H9 (cell line): ENCODE measurements around the gene HSD17B12. TPM values are rescaled to one million over a fixed set of nuclear protein-coding genes. Genes with fewer than 3 reads are reported as not detected.

Source experiments
- DNase-seq: peaks from one replicate; pipeline ENCODE4 v3.0.0-alpha.2; 2017
- H2AFZ ChIP-seq: one replicate; pipeline ENCODE4 v1.6.1; 2013; ENCODE audit warnings: mild to moderate bottlenecking, low read length, control low read depth, moderate library complexity
- H2AK5ac ChIP-seq: 2 replicates; pipeline ENCODE4 v1.6.1; 2013; ENCODE audit warnings: low read length, control low read depth, mixed read lengths; ENCODE audit not compliant: insufficient read length
- H2BK120ac ChIP-seq: one replicate; pipeline ENCODE4 v1.6.1; 2013; ENCODE audit warnings: low read depth, mild to moderate bottlenecking, low read length, control low read depth, inconsistent platforms; ENCODE audit not compliant: poor library complexity, severe bottlenecking
- H2BK12ac ChIP-seq: 2 replicates; pipeline ENCODE4 v1.6.1; 2013; ENCODE audit warnings: low read length, control low read depth, mixed read lengths, low read depth; ENCODE audit not compliant: insufficient read length
- H2BK15ac ChIP-seq: 2 replicates; pipeline ENCODE4 v1.6.1; 2013; ENCODE audit warnings: low read depth, low read length, control low read depth
- H2BK20ac ChIP-seq: one replicate; pipeline ENCODE4 v1.6.1; 2013; ENCODE audit warnings: low read depth, mild to moderate bottlenecking, low read length, control low read depth, inconsistent platforms; ENCODE audit not compliant: poor library complexity, severe bottlenecking
- H2BK5ac ChIP-seq: 2 replicates; pipeline ENCODE4 v1.6.1; 2013; ENCODE audit warnings: low read length, control low read depth, mixed read lengths; ENCODE audit not compliant: insufficient read length
- H3K14ac ChIP-seq: 2 replicates; pipeline ENCODE4 v1.6.1; 2013; ENCODE audit warnings: low read length, control low read depth; ENCODE audit not compliant: insufficient read depth
- H3K18ac ChIP-seq: 2 replicates; pipeline ENCODE4 v1.6.1; 2013; ENCODE audit warnings: low read depth, mild to moderate bottlenecking, mixed read lengths, low read length, control low read depth; ENCODE audit not compliant: insufficient read length
- H3K23ac ChIP-seq: 2 replicates; pipeline ENCODE4 v1.6.1; 2013; ENCODE audit warnings: low read length, control low read depth, mixed read lengths, low read depth; ENCODE audit not compliant: insufficient read length
- H3K23me2 ChIP-seq: 2 replicates; pipeline ENCODE4 v1.6.1; 2013; ENCODE audit warnings: low read depth, mild to moderate bottlenecking, mixed read lengths, low read length, control low read depth; ENCODE audit not compliant: insufficient read length, poor library complexity, severe bottlenecking
- H3K27ac ChIP-seq: 2 replicates; pipeline ENCODE4 v1.5.1; 2013; ENCODE audit warnings: low read length, control low read depth, mixed read lengths, low read depth; ENCODE audit not compliant: insufficient read length
- H3K27me3 ChIP-seq: 2 replicates; pipeline ENCODE4 v1.6.1; 2013; ENCODE audit warnings: low read length, control low read depth, inconsistent platforms; ENCODE audit not compliant: insufficient read depth
- H3K4ac ChIP-seq: 2 replicates; pipeline ENCODE4 v1.6.1; 2013; ENCODE audit warnings: low read depth, mild to moderate bottlenecking, control low read depth, inconsistent platforms, low read length, moderate library complexity
- H3K4me1 ChIP-seq: 2 replicates; pipeline ENCODE4 v1.6.1; 2013; ENCODE audit warnings: low read length, control low read depth, inconsistent platforms; ENCODE audit not compliant: insufficient read depth
- H3K4me2 ChIP-seq: 2 replicates; pipeline ENCODE4 v1.6.1; 2013; ENCODE audit warnings: low read length, control low read depth, mixed read lengths; ENCODE audit not compliant: insufficient read length, insufficient read depth
- H3K56ac ChIP-seq: 2 replicates; pipeline ENCODE4 v1.6.1; 2013; ENCODE audit warnings: low read depth, mild to moderate bottlenecking, mixed read lengths, low read length, control low read depth; ENCODE audit not compliant: insufficient read length
- H3K79me1 ChIP-seq: 2 replicates; pipeline ENCODE4 v1.6.1; 2013; ENCODE audit warnings: low read depth, mild to moderate bottlenecking, moderate library complexity, low read length, control low read depth, inconsistent platforms; ENCODE audit not compliant: insufficient read depth, poor library complexity, severe bottlenecking
- H3K79me2 ChIP-seq: 2 replicates; pipeline ENCODE4 v1.6.1; 2013; ENCODE audit warnings: low read length, control low read depth, inconsistent platforms; ENCODE audit not compliant: insufficient read depth
- H3K9ac ChIP-seq: 2 replicates; pipeline ENCODE4 v1.6.1; 2013; ENCODE audit warnings: low read length, control low read depth, mixed read lengths; ENCODE audit not compliant: insufficient read length; ENCODE audit errors: extremely low read depth
- H3K9me3 ChIP-seq: one replicate; pipeline ENCODE4 v1.6.1; 2013; ENCODE audit warnings: low read depth, low read length, inconsistent platforms; ENCODE audit not compliant: control insufficient read depth
- H3T11ph ChIP-seq: one replicate; pipeline ENCODE4 v1.6.1; 2013; ENCODE audit warnings: mild to moderate bottlenecking, low read length, control low read depth, inconsistent platforms
- H4K20me1 ChIP-seq: one replicate; pipeline ENCODE4 v1.6.1; 2013; ENCODE audit not compliant: control insufficient read depth, insufficient read length, insufficient read depth
- H4K5ac ChIP-seq: 2 replicates; pipeline ENCODE4 v1.6.1; 2013; ENCODE audit warnings: low read depth, mild to moderate bottlenecking, mixed read lengths, low read length, control low read depth; ENCODE audit not compliant: insufficient read length
- H4K8ac ChIP-seq: replicated peaks from 2 replicates; pipeline ENCODE4 v1.6.1; 2013; ENCODE audit warnings: low read length, control low read depth, mixed read lengths, low read depth; ENCODE audit not compliant: insufficient read length
- H4K91ac ChIP-seq: 2 replicates; pipeline ENCODE4 v1.6.1; 2013; ENCODE audit warnings: low read depth, mild to moderate bottlenecking, moderate library complexity, mixed read lengths, low read length, control low read depth; ENCODE audit not compliant: insufficient read length
- H3K27ac Mint-ChIP-seq, 3 experiments: 2 replicates in 2 of 3; 3 replicates in 1 of 3; pipeline ENCODE4 v1.8.0; 2020 to 2021; ENCODE audit warnings: mixed read lengths in 3 of 3, mild to moderate bottlenecking in 1 of 3, moderate library complexity in 1 of 3
- H3K27me3 Mint-ChIP-seq: 2 replicates; pipeline ENCODE4 v1.8.0; 2021; ENCODE audit warnings: low read depth, mild to moderate bottlenecking, moderate library complexity, mixed read lengths
- H3K36me3 Mint-ChIP-seq, 3 experiments: 2 replicates in 2 of 3; 3 replicates in 1 of 3; pipeline ENCODE4 v1.8.0; 2020 to 2021; ENCODE audit warnings: low read depth in 3 of 3, mixed read lengths in 3 of 3; ENCODE audit not compliant: insufficient read depth in 1 of 3
- H3K4me1 Mint-ChIP-seq, 2 experiments: 2 replicates each; pipeline ENCODE4 v1.8.0; 2020; ENCODE audit warnings: mixed read lengths in 2 of 2
- H3K4me3 Mint-ChIP-seq, 2 experiments: 2 replicates in 1 of 2; 3 replicates in 1 of 2; pipeline ENCODE4 v1.8.0; 2020 to 2021; ENCODE audit warnings: mild to moderate bottlenecking in 2 of 2, mixed read lengths in 2 of 2, moderate library complexity in 1 of 2
- H3K9me3 Mint-ChIP-seq, 2 experiments: 2 replicates in 1 of 2; 3 replicates in 1 of 2; pipeline ENCODE4 v1.8.0; 2020; ENCODE audit warnings: mild to moderate bottlenecking in 2 of 2, mixed read lengths in 2 of 2, moderate library complexity in 1 of 2
- CTCF ChIP-seq: fragments of 200-600 bp; sonication (generic); conservative IDR thresholded peaks from 3 replicates; pipeline ENCODE4 v1.8.0; 2021; ENCODE audit warnings: antibody characterized with exemption, mild to moderate bottlenecking
- WGBS: extraction: QIAGEN DNeasy Blood & Tissue Kit; methylation state at CpG from one replicate; pipeline ENCODE4 v1.1.7; 2013; ENCODE audit warnings: missing lambda C conversion rate, low lambda C conversion rate, mixed read lengths; ENCODE audit not compliant: insufficient read length; ENCODE audit errors: extremely low coverage; 5-methylcytosine and 5-hydroxymethylcytosine counted together
- total RNA-seq: library from RNA; stranded (reverse); gene quantifications from 2 replicates; pipeline ENCODE4 v1.2.1, GENCODE V29; 2021

The HSD17B12 gene
- total RNA-seq, 1 experiment from 2014 or later, result 111 TPM

GRCh38 chr11:43643898-43644620 is 36.5 kb upstream of the HSD17B12 start:
- H2AK5ac ChIP-seq, result no peak overlapping the region
- Mint-ChIP-seq H3K36me3 (no peaks in the 10 kb centered on the region), H3K9me3 (no peaks in the 10 kb centered on the region), H3K27ac (peak overlapping the region; percentile 58 to 97 (median 96)), H3K4me3 (peak overlapping the region; percentile 93 to 95), H3K27me3 (peaks cover 10% of the 10 kb centered on the region), H3K4me1 (peaks cover 15 to 20% of the 10 kb centered on the region in 2 experiments)
- H2BK120ac ChIP-seq, result no peak overlapping the region
- H3K9me3 ChIP-seq, result no peaks in the 10 kb centered on the region
- no peaks in the 10 kb centered on the region for H4K20me1 ChIP-seq
- H3K4me2 ChIP-seq, result peak overlapping the region; percentile 96
- H3K4ac ChIP-seq, result no peak overlapping the region
- H3K4me1 ChIP-seq, result no peaks in the 10 kb centered on the region; the same call in 1 of the 2 replicates
- peak overlapping the region; percentile 85 for H2AFZ ChIP-seq
- DNase-seq, result peak; percentile 86
- H3K23ac ChIP-seq, result no peak overlapping the region
- no peak overlapping the region for H2BK12ac ChIP-seq
- no peaks in the 10 kb centered on the region for H3K79me1 ChIP-seq
- no CpG with 5 or more reads among the region's 33 CpGs for WGBS
- no peaks in the 10 kb centered on the region for H3K27me3 ChIP-seq
- H4K5ac ChIP-seq, result no peak overlapping the region
- no peak overlapping the region for H4K91ac ChIP-seq
- peaks cover 9% of the 10 kb centered on the region; the same call in 1 of the 2 replicates for H3K79me2 ChIP-seq
- H4K8ac ChIP-seq, result no peak overlapping the region
- H2BK5ac ChIP-seq, result no peak overlapping the region
- H3K9ac ChIP-seq, result peak overlapping the region; percentile 92
- peak overlapping the region; percentile 50 for H3K18ac ChIP-seq
- no peak for TF ChIP-seq CTCF
- no peak overlapping the region for H3K56ac ChIP-seq
- peak overlapping the region; percentile 87; the same call in 1 of the 2 replicates for H3K14ac ChIP-seq
- H3K27ac ChIP-seq, result no peak overlapping the region
- H2BK15ac ChIP-seq, result no peak overlapping the region
- H3T11ph ChIP-seq, result no peak overlapping the region
- H2BK20ac ChIP-seq, result no peak overlapping the region
- H3K23me2 ChIP-seq, result peaks cover 5% of the 10 kb centered on the region
